ENCODE measurements around the gene FERMT1. TPM values are rescaled to one million over a fixed set of nuclear protein-coding genes. Genes with fewer than 3 reads are reported as not detected.
"Not testable (repeated sequence)": the region's sequence is repeated elsewhere in the genome, so short reads cannot be mapped to it uniquely, and the experiment has no call there.

Gene FERMT1
- total RNA-seq, 4 donors from 2014 or later, result 12.4 to 21.2 (median 16.2) TPM

GRCh38 chr20:6038256-6038655 is 84.6 kb downstream of the FERMT1 start:
- H3K4me3 ChIP-seq, result no peak overlapping the region
- no peaks in the 10 kb centered on the region for H3K4me1 ChIP-seq
- H3K27me3 ChIP-seq, result no peaks in the 10 kb centered on the region
- H3K27ac ChIP-seq, result no peak overlapping the region
- no peak for DNase-seq
- no peaks in the 10 kb centered on the region for H3K9me3 ChIP-seq
- TF ChIP-seq POLR2A (IDR thresholded peaks at IDR 0.05), result no peak
- TF ChIP-seq CTCF (IDR thresholded peaks at IDR 0.05), result no peak
- H3K36me3 ChIP-seq, result peaks cover 0 to 86% (median 0%) of the 10 kb centered on the region in 3 donors

DNA sequence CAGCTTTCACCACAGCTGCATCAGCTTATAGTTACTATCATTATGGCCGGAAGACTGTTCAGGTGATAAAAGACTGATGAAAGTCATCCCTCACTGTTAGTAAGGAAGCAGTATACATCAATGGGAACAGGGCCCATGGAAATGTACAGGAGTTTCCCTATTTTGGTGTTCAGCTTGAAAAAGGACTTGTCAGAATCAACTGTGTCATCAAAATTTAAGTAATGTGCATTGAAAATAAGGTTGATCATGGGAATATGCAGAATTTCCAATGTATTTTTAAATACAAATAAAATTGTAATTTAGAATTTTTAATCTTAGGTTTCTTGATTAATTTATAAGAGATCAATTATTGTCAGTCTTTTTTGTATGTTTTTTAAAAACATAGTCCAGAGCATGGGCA is 85.7 kb downstream of the FERMT1 start:
- Histone ChIP-seq H3K36me3 (peaks cover 0 to 89% (median 0%) of the 10 kb centered on the region in 3 donors), H3K27ac (no peak overlapping the region), H3K9me3 (no peaks in the 10 kb centered on the region), H3K27me3 (no peaks in the 10 kb centered on the region), H3K4me3 (no peak overlapping the region), H3K4me1 (no peaks in the 10 kb centered on the region)
- no peak for DNase-seq
- no peak for TF ChIP-seq CTCF (IDR thresholded peaks at IDR 0.05)
- TF ChIP-seq POLR2A (IDR thresholded peaks at IDR 0.05), result no peak

DNA sequence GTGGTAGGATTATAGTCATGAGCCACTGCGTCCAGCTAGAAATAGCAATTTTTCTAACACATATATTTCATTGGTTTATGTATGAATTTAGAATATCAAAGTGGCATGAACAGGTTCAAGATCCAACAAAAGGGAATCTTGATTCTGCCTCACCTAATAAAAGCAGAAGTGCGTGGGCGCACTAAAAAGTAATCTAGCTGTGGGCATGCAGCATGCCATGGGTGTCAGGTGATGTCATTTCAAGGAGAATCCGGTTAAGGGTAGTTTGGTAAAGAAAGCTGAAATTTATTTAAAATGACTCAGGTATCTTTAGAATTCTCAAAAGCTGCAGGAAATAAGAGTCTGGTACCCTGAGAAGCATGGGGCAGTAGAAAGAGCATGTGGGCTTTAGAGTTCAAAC is 86.6 kb downstream of the FERMT1 start:
- H3K4me1 ChIP-seq, result no peaks in the 10 kb centered on the region
- no peak for DNase-seq
- H3K36me3 ChIP-seq, result peaks cover 0 to 85% (median 0%) of the 10 kb centered on the region in 3 donors
- H3K27ac ChIP-seq, result no peak overlapping the region
- H3K27me3 ChIP-seq, result no peaks in the 10 kb centered on the region
- no peaks in the 10 kb centered on the region for H3K9me3 ChIP-seq
- TF ChIP-seq POLR2A (IDR thresholded peaks at IDR 0.05) (no peak), CTCF (IDR thresholded peaks at IDR 0.05) (no peak)
- H3K4me3 ChIP-seq, result no peak overlapping the region

DNA sequence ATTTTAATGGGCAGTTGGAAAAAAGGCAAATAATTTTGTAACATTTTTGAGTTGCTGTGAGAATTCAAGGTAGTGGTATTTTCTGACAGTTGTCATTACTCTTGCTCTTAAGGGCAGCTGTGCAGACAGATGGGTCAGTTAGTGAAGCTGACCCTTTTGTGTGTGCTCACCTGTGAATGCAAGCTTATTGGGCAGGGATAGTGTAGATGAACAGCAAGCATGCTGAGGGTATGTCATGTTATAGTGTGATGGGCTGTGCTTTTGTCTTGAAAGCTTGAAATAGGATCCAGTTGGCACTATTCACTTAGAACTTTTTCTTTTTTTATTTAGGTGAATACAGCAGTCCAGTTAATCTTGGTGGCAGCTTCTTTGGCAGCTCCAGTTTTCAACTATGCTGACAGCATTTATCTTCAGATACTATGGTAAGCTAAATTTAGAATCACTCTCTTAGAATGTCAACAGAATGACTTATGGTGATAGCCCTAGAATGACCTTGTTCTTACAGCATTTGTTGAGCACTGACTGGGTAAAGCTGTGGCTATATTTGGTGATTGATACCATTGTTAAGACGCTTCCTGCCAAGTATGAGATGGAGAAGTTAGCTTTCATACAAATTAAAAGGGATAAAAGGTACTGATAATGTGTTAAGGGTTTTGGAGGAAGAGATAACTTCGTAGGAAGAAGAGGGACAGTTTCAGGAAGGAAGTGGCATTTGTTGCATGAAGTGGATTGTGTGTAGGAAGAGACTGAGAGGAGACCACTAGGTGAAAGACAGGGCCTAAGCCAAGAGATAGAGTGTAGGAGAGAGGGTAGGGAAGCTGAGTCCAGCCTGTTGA is 88.5 kb downstream of the FERMT1 start:
- Histone ChIP-seq H3K9me3 (no peaks in the 10 kb centered on the region), H3K27me3 (no peaks in the 10 kb centered on the region), H3K4me1 (no peaks in the 10 kb centered on the region), H3K4me3 (no peak overlapping the region), H3K36me3 (peaks cover 0 to 75% (median 0%) of the 10 kb centered on the region in 3 donors), H3K27ac (no peak overlapping the region)
- TF ChIP-seq POLR2A (IDR thresholded peaks at IDR 0.05), result no peak
- no peak for TF ChIP-seq CTCF (IDR thresholded peaks at IDR 0.05)
- DNase-seq, result no peak

- H3K9me3 ChIP-seq, H3K27me3 ChIP-seq, H3K4me3 ChIP-seq, H3K4me1 ChIP-seq, DNase-seq, H3K27ac ChIP-seq: not testable (repeated sequence)
- peaks cover 0 to 66% (median 0%) of the 10 kb centered on the region in 3 donors for H3K36me3 ChIP-seq
These were observed 89.9 kb downstream of the FERMT1 start for GRCh38 chr20:6032907-6033306.

GRCh38 chr20:6030453-6031080 is 92.3 kb downstream of the FERMT1 start:
- TF ChIP-seq CTCF (IDR thresholded peaks at IDR 0.05) (no peak), POLR2A (IDR thresholded peaks at IDR 0.05) (no peak)
- no peak overlapping the region for H3K4me3 ChIP-seq

More at GRCh38 chr20:6030453-6031080, 92.3 kb downstream of the FERMT1 start:
- H3K4me1 ChIP-seq, result no peaks in the 10 kb centered on the region
- no peak for DNase-seq
- H3K9me3 ChIP-seq, result no peaks in the 10 kb centered on the region
- no peaks in the 10 kb centered on the region for H3K27me3 ChIP-seq
- H3K27ac ChIP-seq, result no peak overlapping the region
- peaks cover 0 to 46% (median 0%) of the 10 kb centered on the region in 3 donors for H3K36me3 ChIP-seq
